ENCODE results near the gene FMN1.

The FMN1 gene

GRCh38 chr15:33021806-33022389, 172.6 kb downstream of the FMN1 start:
- no peak for DNase-seq (ENCODE audit: low read depth in 2 of 3, low spot score in 1 of 3)

- no peak for DNase-seq (ENCODE audit: low read depth in 2 of 3, low spot score in 1 of 3)
Observed at GRCh38 chr15:33019354-33019981, 175.0 kb downstream of the FMN1 start.

- DNase-seq (ENCODE audit: low read depth in 2 of 3, low spot score in 1 of 3): no peak
Observed at GRCh38 chr15:33016405-33017024, 178.0 kb downstream of the FMN1 start.

GRCh38 chr15:33014586-33014985, 179.9 kb downstream of the FMN1 start:
- DNase-seq (ENCODE audit: low read depth in 2 of 3, low spot score in 1 of 3): no peak

GRCh38 chr15:33013827-33014445, 180.6 kb downstream of the FMN1 start:
- DNase-seq (ENCODE audit: low read depth in 2 of 3, low spot score in 1 of 3): no peak

GRCh38 chr15:33011976-33012375, 182.5 kb downstream of the FMN1 start:
- DNase-seq (ENCODE audit: low read depth in 2 of 3, low spot score in 1 of 3): no peak

GRCh38 chr15:33009603-33010002, 184.9 kb downstream of the FMN1 start:
- no peak for DNase-seq (ENCODE audit: low read depth in 2 of 3, low spot score in 1 of 3)

GRCh38 chr15:33009026-33009425, 185.5 kb downstream of the FMN1 start:
- DNase-seq (ENCODE audit: low read depth in 2 of 3, low spot score in 1 of 3): no peak

- no peak for DNase-seq (ENCODE audit: low read depth in 2 of 3, low spot score in 1 of 3)
Observed at GRCh38 chr15:33008284-33008995, 186.1 kb downstream of the FMN1 start.

- DNase-seq (ENCODE audit: low read depth in 2 of 3, low spot score in 1 of 3): no peak
Observed at GRCh38 chr15:33007303-33007855, 187.1 kb downstream of the FMN1 start.

- DNase-seq (ENCODE audit: low read depth in 2 of 3, low spot score in 1 of 3): no peak
Observed at GRCh38 chr15:33005582-33005981, 188.9 kb downstream of the FMN1 start.

- DNase-seq (ENCODE audit: low read depth in 2 of 3, low spot score in 1 of 3): no peak
Observed at GRCh38 chr15:33001926-33002325, 192.6 kb downstream of the FMN1 start.

- DNase-seq (ENCODE audit: low read depth in 2 of 3, low spot score in 1 of 3): no peak
Observed at GRCh38 chr15:32998979-32999672, 195.4 kb downstream of the FMN1 start.

GRCh38 chr15:32998182-32998581, 196.3 kb downstream of the FMN1 start:
- no peak for DNase-seq (ENCODE audit: low read depth in 2 of 3, low spot score in 1 of 3)

GRCh38 chr15:32994810-32995424, 199.6 kb downstream of the FMN1 start:
- DNase-seq (ENCODE audit: low read depth in 2 of 3, low spot score in 1 of 3): no peak

- DNase-seq (ENCODE audit: low read depth in 2 of 3, low spot score in 1 of 3): no peak
Observed at GRCh38 chr15:32993285-32993684, 201.2 kb downstream of the FMN1 start.

- no peak for DNase-seq (ENCODE audit: low read depth in 2 of 3, low spot score in 1 of 3)
Observed at GRCh38 chr15:32991619-32992111, 202.8 kb downstream of the FMN1 start.

GRCh38 chr15:32990071-32990470, 204.4 kb downstream of the FMN1 start:
- DNase-seq (ENCODE audit: low read depth in 2 of 3, low spot score in 1 of 3): no peak

GRCh38 chr15:32987067-32987466, 207.4 kb downstream of the FMN1 start:
- no peak for DNase-seq (ENCODE audit: low read depth in 2 of 3, low spot score in 1 of 3)

- no peak for DNase-seq (ENCODE audit: low read depth in 2 of 3, low spot score in 1 of 3)
Observed at GRCh38 chr15:32986147-32986546, 208.4 kb downstream of the FMN1 start.

All from stimulated activated CD4-positive, alpha-beta T cell treated with anti-CD3 and anti-CD28 coated beads, Interleukin-12 subunit alpha, Interleukin-12 subunit beta, amount 100 ng/mL, for 48 hours (primary cell).